ENCODE results near the gene PLCH2.

The PLCH2 gene

GRCh38 chr1:2468041-2468472 is 8.0 kb upstream of the PLCH2 start:
- no peak for TF ChIP-seq CTCF (conservative IDR thresholded peaks at IDR 0.05; ENCODE audit: low read length)
- DNase-seq (ENCODE audit: low read depth): no peak

GRCh38 chr1:2468540-2468939 is 7.5 kb upstream of the PLCH2 start:
- TF ChIP-seq CTCF (conservative IDR thresholded peaks at IDR 0.05; ENCODE audit: low read length): no peak
- no peak for DNase-seq (ENCODE audit: low read depth)
- no peak overlapping the region for H3K4me3 ChIP-seq (ENCODE audit: low read length)

More at GRCh38 chr1:2468041-2468472, 8.0 kb upstream of the PLCH2 start:
- H3K4me3 ChIP-seq (ENCODE audit: low read length): no peak overlapping the region

- H3K4me3 ChIP-seq (ENCODE audit: low read length): no peak overlapping the region
Observed at GRCh38 chr1:2469103-2469940, 6.8 kb upstream of the PLCH2 start.

GRCh38 chr1:2470290-2471158 is 5.6 kb upstream of the PLCH2 start:
- H3K4me3 ChIP-seq (ENCODE audit: low read length): no peak overlapping the region
- no peak for TF ChIP-seq CTCF (conservative IDR thresholded peaks at IDR 0.05; ENCODE audit: low read length)
- DNase-seq (ENCODE audit: low read depth): no peak

More at GRCh38 chr1:2469103-2469940, 6.8 kb upstream of the PLCH2 start:
- DNase-seq (ENCODE audit: low read depth): no peak
- TF ChIP-seq CTCF (conservative IDR thresholded peaks at IDR 0.05; ENCODE audit: low read length): no peak

GRCh38 chr1:2471159-2471471 is 5.0 kb upstream of the PLCH2 start:
- no peak overlapping the region for H3K4me3 ChIP-seq (ENCODE audit: low read length)
- no peak for TF ChIP-seq CTCF (conservative IDR thresholded peaks at IDR 0.05; ENCODE audit: low read length)
- DNase-seq (ENCODE audit: low read depth): no peak

GRCh38 chr1:2471587-2472001 is 4.5 kb upstream of the PLCH2 start:
- H3K4me3 ChIP-seq (ENCODE audit: low read length): no peak overlapping the region
- no peak for TF ChIP-seq CTCF (conservative IDR thresholded peaks at IDR 0.05; ENCODE audit: low read length)

More at GRCh38 chr1:2471587-2472001, 4.5 kb upstream of the PLCH2 start:
- DNase-seq (ENCODE audit: low read depth): no peak
